HCT116 (cell line): ENCODE data around the gene WWOX. TPM values are rescaled to one million over a fixed set of nuclear protein-coding genes. Genes with fewer than 3 reads are reported as not detected.

Experiments
- ATAC-seq: fragments of 200-7000 bp; cut with Tn5 transposase; 2 replicates; pipeline ENCODE4 v1.9.1; 2020; ENCODE audit warnings: mild to moderate bottlenecking, moderate library complexity
- BruUV-seq: library from RNA; stranded (reverse); fragments of 400-500 nt; replicated peaks from 2 replicates; lab custom pipeline; 2021; lab: Mats Ljungman, UMichigan
- CTCF ChIA-PET: fragments of 300-600 bp; sonication (Branson Sonifier 250); formaldehyde crosslinking; loops from one replicate; lab custom pipeline; 2021; ENCODE audit warnings: antibody characterized with exemption; lab: Charles Lee
- POLR2A ChIA-PET: fragments of 300-600, 350-600 bp; sonication (Branson Sonifier 250); formaldehyde crosslinking; loops from one replicate; lab custom pipeline; 2021; ENCODE audit warnings: antibody characterized with exemption; lab: Charles Lee
- RAD21 ChIA-PET, 2 experiments: fragments of 300-600 bp; sonication (Branson Sonifier 250); formaldehyde crosslinking; loops; one replicate each; lab custom pipeline; 2023; ENCODE audit warnings: low total read pairs in 2 of 2; ENCODE audit not compliant: uncharacterized antibody in 2 of 2, unreplicated experiment in 2 of 2, low non-redundant PET in 1 of 2; lab: Charles Lee
- DNase-seq: peaks from one replicate; pipeline ENCODE4 v3.0.0-alpha.2; 2010; ENCODE audit warnings: low read depth, low spot score
- H2AFZ ChIP-seq: fragments of 200-600 bp; shearing (Covaris generic), sonication (generic); 2 replicates; pipeline ENCODE4 v1.6.1; 2017; ENCODE audit warnings: low read depth, mixed run types, mixed read lengths, antibody characterized with exemption, low read length; ENCODE audit not compliant: poor library complexity, severe bottlenecking
- H3K27ac ChIP-seq: 2 replicates; pipeline ENCODE4 v1.5.1; 2012; ENCODE audit warnings: low read depth, low read length
- H3K27me3 ChIP-seq: fragments of 200-600 bp; sonication (generic); 2 replicates; pipeline ENCODE4 v1.6.1; 2016; ENCODE audit warnings: mixed run types, low read length, mixed read lengths; ENCODE audit not compliant: insufficient read depth
- H3K36me3 ChIP-seq, 2 experiments: fragments of 200-500 bp in 1 of 2; fragments of 200-600 bp in 1 of 2; sonication (Bioruptor generic) in 1 of 2; sonication (generic) in 1 of 2; 2 replicates each; pipeline versions ENCODE4 v1.5.1 to v1.6.1; 2014 to 2016; ENCODE audit warnings: low read length in 2 of 2, inconsistent platforms in 1 of 2, mixed read lengths in 1 of 2, mixed run types in 1 of 2; ENCODE audit not compliant: insufficient read depth in 2 of 2, control insufficient read depth in 1 of 2
- H3K4me1 ChIP-seq, 2 experiments: fragments of 200-600 bp in 1 of 2; sonication (generic) in 1 of 2; 2 replicates each; pipeline versions ENCODE4 v1.5.1 to v1.6.1; 2012 to 2017; ENCODE audit warnings: low read length in 2 of 2, inconsistent platforms in 1 of 2, mild to moderate bottlenecking in 1 of 2, mixed read lengths in 1 of 2, mixed run types in 1 of 2, moderate library complexity in 1 of 2; ENCODE audit not compliant: insufficient read depth in 2 of 2, control insufficient read depth in 1 of 2
- H3K4me2 ChIP-seq: fragments of 200-600 bp; sonication (generic); 2 replicates; pipeline ENCODE4 v1.6.1; 2017; ENCODE audit warnings: mixed run types, low read length, mixed read lengths
- H3K4me3 ChIP-seq, 2 experiments: fragments of 200-600 bp in 1 of 2; sonication (generic) in 1 of 2; replicated peaks in 1 of 2; 2 replicates each; pipeline ENCODE4 v1.5.1; 2011 to 2016; ENCODE audit warnings: low read length in 2 of 2, control low read depth in 1 of 2, low read depth in 1 of 2, mild to moderate bottlenecking in 1 of 2, mixed read lengths in 1 of 2, mixed run types in 1 of 2
- H3K79me2 ChIP-seq: fragments of 200-600 bp; sonication (generic); 2 replicates; pipeline ENCODE4 v1.6.1; 2017; ENCODE audit warnings: mild to moderate bottlenecking, mixed run types, low read length, moderate library complexity, mixed read lengths; ENCODE audit not compliant: insufficient read depth
- H3K9ac ChIP-seq: fragments of 200-600 bp; sonication (generic); 2 replicates; pipeline ENCODE4 v1.6.1; 2016; ENCODE audit warnings: low read length, mixed read lengths
- H3K9me2 ChIP-seq: fragments of 200-600 bp; sonication (generic), shearing (Covaris generic); 2 replicates; pipeline ENCODE4 v1.6.1; 2017; ENCODE audit warnings: mixed run types, mild to moderate bottlenecking, moderate library complexity; ENCODE audit not compliant: insufficient read depth
- H3K9me3 ChIP-seq, 2 experiments: fragments of 200-500 bp in 1 of 2; fragments of 200-600 bp in 1 of 2; sonication (Bioruptor generic) in 1 of 2; sonication (generic) in 1 of 2; 2 replicates each; pipeline ENCODE4 v1.6.1; 2014 to 2017; ENCODE audit warnings: low read length in 2 of 2, mixed read lengths in 2 of 2, inconsistent platforms in 1 of 2, low read depth in 1 of 2, mild to moderate bottlenecking in 1 of 2, mixed run types in 1 of 2, moderate library complexity in 1 of 2; ENCODE audit not compliant: control insufficient read depth in 1 of 2, insufficient read depth in 1 of 2
- H4K20me1 ChIP-seq: fragments of 200-600 bp; sonication (generic), shearing (Covaris generic); 2 replicates; pipeline ENCODE4 v1.6.1; 2017; ENCODE audit warnings: mixed run types, mild to moderate bottlenecking, moderate library complexity; ENCODE audit not compliant: insufficient read depth
- ATF3 ChIP-seq: IDR thresholded peaks from 2 replicates; pipeline ENCODE4 v1.6.1; 2012
- CBX3 ChIP-seq: IDR thresholded peaks from 2 replicates; pipeline ENCODE4 v1.6.1; 2012; ENCODE audit warnings: low read depth
- CEBPB ChIP-seq: IDR thresholded peaks from 2 replicates; pipeline ENCODE4 v1.6.1; 2012; ENCODE audit warnings: low read depth
- EGR1 ChIP-seq: IDR thresholded peaks from 2 replicates; pipeline ENCODE4 v1.6.1; 2012; ENCODE audit warnings: low read depth
- POLR2A ChIP-seq: IDR thresholded peaks from 2 replicates; pipeline ENCODE4 v1.7.0; 2011; ENCODE audit warnings: borderline replicate concordance; ENCODE audit not compliant: insufficient read depth, insufficient read length; ENCODE audit errors: extremely low read depth
- POLR2AphosphoS5 ChIP-seq: IDR thresholded peaks from 2 replicates; pipeline ENCODE4 v1.6.1; 2011; ENCODE audit warnings: mild to moderate bottlenecking, low read depth, low read length, moderate library complexity
- REST ChIP-seq: IDR thresholded peaks from 2 replicates; pipeline ENCODE4 v1.6.1; 2012; ENCODE audit warnings: low read depth
- SIN3A ChIP-seq: IDR thresholded peaks from 2 replicates; pipeline ENCODE4 v1.6.1; 2012; ENCODE audit warnings: low read depth
- TCF7L2 ChIP-seq: IDR thresholded peaks from 2 replicates; pipeline ENCODE4 v1.7.0; 2011; ENCODE audit warnings: borderline replicate concordance, inconsistent platforms; ENCODE audit not compliant: insufficient read depth, insufficient read length; ENCODE audit errors: extremely low read depth
- ZBTB33 ChIP-seq: IDR thresholded peaks from 2 replicates; pipeline ENCODE4 v1.6.1; 2011; ENCODE audit warnings: mild to moderate bottlenecking, low read length, moderate library complexity; ENCODE audit not compliant: insufficient replicate concordance; ENCODE audit errors: extremely low read depth
- ZFX ChIP-seq: fragments of 450-650 bp; IDR thresholded peaks from 2 replicates; pipeline ENCODE4 v1.6.1; 2017
- intact Hi-C: fragments of 100-400 bp; cut with micrococcal nuclease; formaldehyde crosslinking; loops from 2 replicates; pipeline ENCODE4 v1.10.0; 2022
- total RNA-seq: library from RNA; stranded (reverse); gene quantifications from one replicate; pipeline ENCODE4 v1.2.1, GENCODE V29; 2021; ENCODE audit not compliant: unreplicated experiment

Gene WWOX
- total RNA-seq, 1 experiment from 2014 or later = 13.7 TPM

- no peak overlapping the region for H2AFZ ChIP-seq
- no peaks in the 10 kb centered on the region for H3K27me3 ChIP-seq
- no peak overlapping the region for H3K9ac ChIP-seq
- no peaks in the 10 kb centered on the region for H3K36me3 ChIP-seq
- no peaks in the 10 kb centered on the region for H4K20me1 ChIP-seq
- H3K4me1 ChIP-seq = no peaks in the 10 kb centered on the region
- CTCF ChIA-PET = no interaction called here
- no peak overlapping the region for H3K4me3 ChIP-seq
- H3K9me3 ChIP-seq = no peaks in the 10 kb centered on the region
- H3K4me2 ChIP-seq = no peak overlapping the region
- H3K9me2 ChIP-seq = no peaks in the 10 kb centered on the region
- TF ChIP-seq ZFX = no peak
- no peak for TF ChIP-seq TCF7L2
- no peak for TF ChIP-seq POLR2A
- no peak for TF ChIP-seq SIN3A
- TF ChIP-seq CEBPB = no peak
- no peak for TF ChIP-seq EGR1
- no peak for TF ChIP-seq REST
- TF ChIP-seq ZBTB33 = no peak
- no peak for TF ChIP-seq POLR2AphosphoS5
- no peak for TF ChIP-seq ATF3
- TF ChIP-seq CBX3 = no peak
- intact Hi-C loops = no loop called here
- DNase-seq (no peak), ATAC-seq (no peak)
- no peaks in the 10 kb centered on the region for H3K79me2 ChIP-seq
- H3K27ac ChIP-seq = no peak overlapping the region
- RAD21 ChIA-PET = no interaction called here
- POLR2A ChIA-PET = no interaction called here
- no TSS peak for BruUV-seq
These were observed 277.9 kb downstream of the WWOX start for GRCh38 chr16:78377312-78377711.
